ENCODE measurements around the gene EFR3B.

DNA sequence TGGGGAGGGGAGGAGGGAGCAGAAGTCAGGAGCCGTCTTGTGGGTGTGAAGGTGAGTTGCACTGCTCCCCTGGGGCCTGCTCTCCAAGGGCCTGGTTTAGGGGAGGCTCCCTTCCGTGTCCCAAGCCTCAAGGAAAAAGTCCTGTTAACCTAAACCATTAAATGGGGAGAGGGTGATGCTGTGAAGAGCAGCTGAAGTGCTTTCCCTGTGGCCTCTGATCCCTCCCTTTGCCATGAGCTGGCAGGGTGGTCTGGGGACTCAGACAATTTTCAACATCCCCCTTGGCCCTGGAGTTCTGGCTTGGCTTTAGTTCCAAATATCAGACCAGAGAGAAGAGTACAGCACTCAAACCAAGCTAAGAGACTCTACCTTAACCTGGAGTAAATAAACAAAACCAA is 127.2 kb downstream of the EFR3B start:
- no peak for TF ChIP-seq YY1 (IDR thresholded peaks at IDR 0.05; ENCODE audit: insufficient read depth, insufficient replicate concordance, low read depth, low read length)
- no peak for TF ChIP-seq FOSL2 (CRISPR knock-in tag; IDR thresholded peaks at IDR 0.05)
- no peak for TF ChIP-seq NAIF1 (CRISPR knock-in tag; IDR thresholded peaks at IDR 0.05; ENCODE audit: borderline replicate concordance)
- TF ChIP-seq ZNF121 (CRISPR knock-in tag; IDR thresholded peaks at IDR 0.05), result no peak
- TF ChIP-seq, protein P1, sequence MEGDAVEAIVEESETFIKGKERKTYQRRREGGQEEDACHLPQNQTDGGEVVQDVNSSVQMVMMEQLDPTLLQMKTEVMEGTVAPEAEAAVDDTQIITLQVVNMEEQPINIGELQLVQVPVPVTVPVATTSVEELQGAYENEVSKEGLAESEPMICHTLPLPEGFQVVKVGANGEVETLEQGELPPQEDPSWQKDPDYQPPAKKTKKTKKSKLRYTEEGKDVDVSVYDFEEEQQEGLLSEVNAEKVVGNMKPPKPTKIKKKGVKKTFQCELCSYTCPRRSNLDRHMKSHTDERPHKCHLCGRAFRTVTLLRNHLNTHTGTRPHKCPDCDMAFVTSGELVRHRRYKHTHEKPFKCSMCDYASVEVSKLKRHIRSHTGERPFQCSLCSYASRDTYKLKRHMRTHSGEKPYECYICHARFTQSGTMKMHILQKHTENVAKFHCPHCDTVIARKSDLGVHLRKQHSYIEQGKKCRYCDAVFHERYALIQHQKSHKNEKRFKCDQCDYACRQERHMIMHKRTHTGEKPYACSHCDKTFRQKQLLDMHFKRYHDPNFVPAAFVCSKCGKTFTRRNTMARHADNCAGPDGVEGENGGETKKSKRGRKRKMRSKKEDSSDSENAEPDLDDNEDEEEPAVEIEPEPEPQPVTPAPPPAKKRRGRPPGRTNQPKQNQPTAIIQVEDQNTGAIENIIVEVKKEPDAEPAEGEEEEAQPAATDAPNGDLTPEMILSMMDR (CRISPR knock-in tag; IDR thresholded peaks at IDR 0.05), result no peak
- TF ChIP-seq SIX4 (CRISPR knock-in tag; IDR thresholded peaks at IDR 0.05), result no peak
- TF ChIP-seq PCBP2 (optimal IDR thresholded peaks at IDR 0.05; ENCODE audit: low read depth, low read length, poor library complexity, severe bottlenecking), result no peak
- TF ChIP-seq XRCC5 (optimal IDR thresholded peaks at IDR 0.05; ENCODE audit: low read length), result no peak
- TF ChIP-seq, protein P2, sequence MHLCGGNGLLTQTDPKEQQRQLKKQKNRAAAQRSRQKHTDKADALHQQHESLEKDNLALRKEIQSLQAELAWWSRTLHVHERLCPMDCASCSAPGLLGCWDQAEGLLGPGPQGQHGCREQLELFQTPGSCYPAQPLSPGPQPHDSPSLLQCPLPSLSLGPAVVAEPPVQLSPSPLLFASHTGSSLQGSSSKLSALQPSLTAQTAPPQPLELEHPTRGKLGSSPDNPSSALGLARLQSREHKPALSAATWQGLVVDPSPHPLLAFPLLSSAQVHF (CRISPR knock-in tag; IDR thresholded peaks at IDR 0.05), result no peak
- no peak for TF ChIP-seq EZH2 (conservative IDR thresholded peaks at IDR 0.05; ENCODE audit: low read depth, low read length)
- TF ChIP-seq CCAR2 (optimal IDR thresholded peaks at IDR 0.05; ENCODE audit: low read depth, low read length), result no peak
